ENCODE results near the gene LMNB1.
"Not testable (repeated sequence)": the region's sequence is repeated elsewhere in the genome, so short reads cannot be mapped to it uniquely, and the experiment has no call there.

Gene LMNB1

GRCh38 chr5:126851501-126852011, 74.6 kb downstream of the LMNB1 start:
- H3K79me2 ChIP-seq (ENCODE audit: insufficient read depth, low read length): no peaks in the 10 kb centered on the region
- H3K9ac ChIP-seq (ENCODE audit: low read depth, low read length, poor library complexity, severe bottlenecking): no peak overlapping the region
- no peaks in the 10 kb centered on the region for H3K9me2 ChIP-seq (replicated peaks; ENCODE audit: low read depth, low read length)
- H3F3A ChIP-seq (ENCODE audit: low read depth): no peaks in the 10 kb centered on the region
- no peaks in the 10 kb centered on the region for H3K9me3 ChIP-seq (ENCODE audit: insufficient read depth, low read depth, low read length)
- H3K36me3 ChIP-seq (ENCODE audit: insufficient read depth, low read length): no peaks in the 10 kb centered on the region
- H3K4me1 ChIP-seq (ENCODE audit: insufficient read depth, low read length, poor library complexity, severe bottlenecking): no peaks in the 10 kb centered on the region
- H4K20me1 ChIP-seq (ENCODE audit: insufficient read depth, low read length, poor library complexity, severe bottlenecking): no peaks in the 10 kb centered on the region
- no peak overlapping the region for H3K4me3 ChIP-seq (ENCODE audit: low read length, poor library complexity, severe bottlenecking)
- no peak overlapping the region for H3K4me2 ChIP-seq (ENCODE audit: low read depth, low read length, poor library complexity, severe bottlenecking)
- TF ChIP-seq CTCF (conservative IDR thresholded peaks at IDR 0.05; ENCODE audit: low read length) (no peak), EZH2phosphoT487 (IDR thresholded peaks at IDR 0.05; ENCODE audit: borderline replicate concordance) (no peak)
- no peak overlapping the region for H2AFZ ChIP-seq (ENCODE audit: low read length)
- no peaks in the 10 kb centered on the region for H3K27me3 ChIP-seq (ENCODE audit: insufficient read depth, low read length, poor library complexity, severe bottlenecking)

GRCh38 chr5:126852091-126852571, 75.2 kb downstream of the LMNB1 start:
- Histone ChIP-seq H3K79me2 (ENCODE audit: insufficient read depth, low read length) (no peaks in the 10 kb centered on the region), H4K20me1 (ENCODE audit: insufficient read depth, low read length, poor library complexity, severe bottlenecking) (no peaks in the 10 kb centered on the region), H3K4me2 (ENCODE audit: low read depth, low read length, poor library complexity, severe bottlenecking) (no peak overlapping the region), H3K4me3 (ENCODE audit: low read length, poor library complexity, severe bottlenecking) (no peak overlapping the region), H3K36me3 (ENCODE audit: insufficient read depth, low read length) (no peaks in the 10 kb centered on the region), H3K9me3 (ENCODE audit: insufficient read depth, low read depth, low read length) (no peaks in the 10 kb centered on the region), H2AFZ (ENCODE audit: low read length) (no peak overlapping the region), H3K27me3 (ENCODE audit: insufficient read depth, low read length, poor library complexity, severe bottlenecking) (no peaks in the 10 kb centered on the region), H3K9ac (ENCODE audit: low read depth, low read length, poor library complexity, severe bottlenecking) (no peak overlapping the region), H3K9me2 (replicated peaks; ENCODE audit: low read depth, low read length) (no peaks in the 10 kb centered on the region), H3K4me1 (ENCODE audit: insufficient read depth, low read length, poor library complexity, severe bottlenecking) (no peaks in the 10 kb centered on the region), H3F3A (ENCODE audit: low read depth) (no peaks in the 10 kb centered on the region)
- TF ChIP-seq CTCF (conservative IDR thresholded peaks at IDR 0.05; ENCODE audit: low read length) (no peak), EZH2phosphoT487 (IDR thresholded peaks at IDR 0.05; ENCODE audit: borderline replicate concordance) (no peak)

- no peaks in the 10 kb centered on the region for H3K27me3 ChIP-seq (ENCODE audit: insufficient read depth, low read length, poor library complexity, severe bottlenecking)
- no peaks in the 10 kb centered on the region for H3K79me2 ChIP-seq (ENCODE audit: insufficient read depth, low read length)
- H3K4me2 ChIP-seq (ENCODE audit: low read depth, low read length, poor library complexity, severe bottlenecking): no peak overlapping the region
- H4K20me1 ChIP-seq (ENCODE audit: insufficient read depth, low read length, poor library complexity, severe bottlenecking): no peaks in the 10 kb centered on the region
- TF ChIP-seq EZH2phosphoT487 (IDR thresholded peaks at IDR 0.05; ENCODE audit: borderline replicate concordance) (no peak), CTCF (conservative IDR thresholded peaks at IDR 0.05; ENCODE audit: low read length) (no peak)
- H3F3A ChIP-seq (ENCODE audit: low read depth): no peaks in the 10 kb centered on the region
- no peak overlapping the region for H2AFZ ChIP-seq (ENCODE audit: low read length)
- no peaks in the 10 kb centered on the region for H3K36me3 ChIP-seq (ENCODE audit: insufficient read depth, low read length)
- H3K9me3 ChIP-seq (ENCODE audit: insufficient read depth, low read depth, low read length): no peaks in the 10 kb centered on the region
- no peaks in the 10 kb centered on the region for H3K4me1 ChIP-seq (ENCODE audit: insufficient read depth, low read length, poor library complexity, severe bottlenecking)
- no peak overlapping the region for H3K9ac ChIP-seq (ENCODE audit: low read depth, low read length, poor library complexity, severe bottlenecking)
- no peak overlapping the region for H3K4me3 ChIP-seq (ENCODE audit: low read length, poor library complexity, severe bottlenecking)
- H3K9me2 ChIP-seq (replicated peaks; ENCODE audit: low read depth, low read length): no peaks in the 10 kb centered on the region
These were observed 75.9 kb downstream of the LMNB1 start for GRCh38 chr5:126852841-126853271.

DNA sequence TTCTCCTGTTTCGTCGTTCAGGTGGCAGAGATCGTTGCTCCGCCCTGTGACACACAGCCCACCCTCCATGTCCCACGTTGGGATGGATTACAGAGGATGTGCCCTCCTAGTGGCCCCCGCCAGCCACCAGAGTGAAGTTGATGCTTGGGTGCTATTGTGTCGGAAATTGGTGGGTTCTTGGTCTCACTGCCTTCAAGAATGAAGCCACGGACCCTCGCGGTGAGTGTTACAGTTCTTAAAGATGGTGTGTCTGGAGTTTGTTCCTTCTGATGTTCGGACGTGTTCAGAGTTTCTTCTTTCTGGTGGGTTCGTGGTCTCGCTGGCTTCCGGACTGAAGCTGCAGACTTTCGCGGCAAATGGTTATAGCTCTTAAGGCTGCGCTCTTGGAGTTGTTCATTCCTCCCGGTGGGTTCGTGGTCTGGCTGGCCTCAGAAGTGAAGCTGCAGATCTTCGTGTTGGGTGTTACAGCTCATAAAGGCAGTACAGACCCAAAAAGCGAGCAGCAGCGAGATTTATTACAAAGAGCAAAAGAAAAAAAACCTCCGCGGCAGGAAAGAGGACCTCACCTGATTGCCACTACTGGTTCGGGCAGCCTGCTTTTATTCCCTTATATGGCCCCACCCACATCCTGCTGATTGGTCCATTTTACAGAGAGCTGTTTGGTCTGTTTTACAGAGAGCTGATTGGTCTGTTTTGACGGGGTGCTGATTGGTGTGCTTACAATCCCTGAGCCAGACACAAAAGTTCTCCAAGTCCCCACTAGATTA, 76.8 kb downstream of the LMNB1 start:
- H3K4me2 ChIP-seq (ENCODE audit: low read depth, low read length, poor library complexity, severe bottlenecking); H3K79me2 ChIP-seq (ENCODE audit: insufficient read depth, low read length); H3K36me3 ChIP-seq (ENCODE audit: insufficient read depth, low read length); H4K20me1 ChIP-seq (ENCODE audit: insufficient read depth, low read length, poor library complexity, severe bottlenecking); H3K27me3 ChIP-seq (ENCODE audit: insufficient read depth, low read length, poor library complexity, severe bottlenecking); H3F3A ChIP-seq (ENCODE audit: low read depth); H3K9me3 ChIP-seq (ENCODE audit: insufficient read depth, low read depth, low read length); H3K4me3 ChIP-seq (ENCODE audit: low read length, poor library complexity, severe bottlenecking); H3K4me1 ChIP-seq (ENCODE audit: insufficient read depth, low read length, poor library complexity, severe bottlenecking); H3K9me2 ChIP-seq (replicated peaks; ENCODE audit: low read depth, low read length); H2AFZ ChIP-seq (ENCODE audit: low read length); H3K9ac ChIP-seq (ENCODE audit: low read depth, low read length, poor library complexity, severe bottlenecking): not testable (repeated sequence)

All from Loucy (cell line).